ENCODE results near the gene DYRK1B.
A peak's percentile ranks its signal among the peaks of the same experiment; 100 is the strongest.

DYRK1B gene

DNA sequence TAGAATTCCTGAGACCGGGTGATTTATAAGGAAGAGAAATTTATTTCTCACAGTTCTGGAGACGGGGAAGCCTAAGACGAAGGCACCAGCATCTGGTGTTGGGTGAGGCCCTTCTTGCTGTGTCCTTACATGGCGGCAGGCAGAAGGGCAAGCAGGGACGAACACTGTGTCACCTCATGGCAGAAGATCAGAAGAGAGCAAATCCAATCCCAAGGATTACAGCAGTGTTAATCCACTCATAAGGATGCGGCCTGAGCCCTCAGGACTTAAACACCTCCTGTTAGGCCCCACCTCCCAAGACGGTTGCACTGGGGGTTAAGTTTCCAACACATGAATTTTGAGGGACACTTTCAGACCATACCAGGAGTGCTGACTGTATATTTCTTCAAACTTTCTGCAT lies 18.9 kb upstream of the DYRK1B start:
- no peak for DNase-seq (ENCODE audit: low spot score)

- DNase-seq (ENCODE audit: low spot score): no peak
Observed at GRCh38 chr19:39850892-39851291, 16.9 kb upstream of the DYRK1B start.

- DNase-seq (ENCODE audit: low spot score): no peak
Observed at GRCh38 chr19:39848392-39848791, 14.4 kb upstream of the DYRK1B start.

- no peak for DNase-seq (ENCODE audit: low spot score)
Observed at GRCh38 chr19:39847525-39847924, 13.6 kb upstream of the DYRK1B start.

GRCh38 chr19:39846678-39847486 lies 12.9 kb upstream of the DYRK1B start:
- no peak for DNase-seq (ENCODE audit: low spot score)

GRCh38 chr19:39845933-39846677 lies 12.1 kb upstream of the DYRK1B start, which contains the start of gene FBL:
FBL (minus strand) TSS chr19:39846379; CDS start chr19:39846300, 79 bp downstream.
- peak; percentile 97 for DNase-seq (ENCODE audit: low spot score)

- no peak for DNase-seq (ENCODE audit: low spot score)
Observed at GRCh38 chr19:39845584-39845932, 11.6 kb upstream of the DYRK1B start.

- DNase-seq (ENCODE audit: low spot score): no peak
Observed at GRCh38 chr19:39845172-39845571, 11.2 kb upstream of the DYRK1B start.

DNA sequence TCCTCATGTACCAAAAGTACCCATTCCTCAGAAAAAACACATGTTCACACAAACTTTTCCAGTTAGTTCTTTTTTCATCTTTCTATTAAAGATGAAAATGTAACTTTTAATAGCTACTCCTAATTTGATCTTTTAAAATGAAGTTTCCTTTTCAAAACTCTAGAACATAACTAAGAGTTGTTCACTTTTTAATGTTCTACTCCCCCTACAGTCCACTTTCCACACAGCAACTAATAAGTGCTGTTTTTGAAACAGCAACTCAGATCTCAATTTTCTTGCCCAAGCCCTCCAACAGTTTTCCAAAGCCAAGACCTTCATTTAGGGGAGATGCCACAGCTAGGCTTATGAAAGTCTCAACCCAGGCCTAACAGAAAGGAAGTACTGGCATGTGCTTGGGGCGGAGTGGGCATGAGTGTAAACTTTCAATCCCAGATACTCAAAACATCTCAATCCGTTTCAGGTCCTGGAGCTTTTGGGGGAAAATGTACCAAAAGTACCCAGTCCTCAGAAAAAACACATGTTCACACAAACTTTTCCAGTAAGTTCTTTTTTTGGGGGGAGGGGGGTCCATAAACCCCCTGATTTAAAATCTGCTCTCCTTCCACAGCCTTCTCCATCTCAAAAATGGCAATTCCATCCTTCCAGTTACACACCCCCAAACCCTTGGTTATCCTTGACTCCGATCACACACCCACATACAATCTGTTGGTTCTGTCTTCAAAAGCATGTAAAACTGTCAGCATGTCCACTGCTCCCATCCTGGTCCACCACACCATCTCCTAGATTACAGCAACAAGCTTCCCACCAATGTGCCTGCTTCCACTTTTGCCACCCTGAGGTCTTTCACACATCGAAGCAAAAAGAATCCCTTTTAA lies 10.2 kb upstream of the DYRK1B start:
- DNase-seq (ENCODE audit: low spot score): peak; percentile 49

DNA sequence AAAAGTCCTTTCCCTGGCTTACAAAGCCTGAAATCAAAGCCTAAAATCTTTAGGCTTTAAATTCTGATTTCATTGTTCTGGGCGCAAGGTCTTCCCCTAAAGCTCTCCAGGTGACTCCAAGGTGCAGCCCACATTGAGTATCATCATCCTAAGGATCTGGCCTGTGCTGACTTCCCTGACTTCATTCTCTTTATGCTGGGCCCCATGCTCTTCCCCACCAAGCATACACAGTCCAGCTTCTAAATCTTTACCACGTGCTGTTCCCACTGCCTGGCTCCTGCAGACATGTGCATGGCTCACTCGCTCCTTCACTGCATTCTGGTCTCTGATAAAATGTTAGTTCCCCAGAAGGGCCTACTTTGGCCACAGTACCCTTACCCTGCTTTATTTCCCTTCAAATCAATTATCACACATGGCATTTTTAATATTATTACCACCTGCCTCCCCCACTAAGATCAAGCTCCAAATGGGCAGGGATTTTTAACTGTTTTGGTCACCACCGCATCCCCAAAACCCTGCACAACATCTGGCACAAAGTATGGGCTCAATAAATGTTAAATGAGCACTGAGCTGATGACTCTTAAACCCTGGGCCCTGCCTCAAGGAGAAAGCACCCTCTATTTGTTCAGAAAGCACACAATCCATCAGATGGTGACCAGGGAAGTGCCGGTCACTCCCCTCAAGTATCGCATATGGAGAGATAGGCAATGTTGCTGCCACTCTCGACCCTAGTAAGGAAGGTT lies 8.9 kb upstream of the DYRK1B start:
- no peak for DNase-seq (ENCODE audit: low spot score)

DNA sequence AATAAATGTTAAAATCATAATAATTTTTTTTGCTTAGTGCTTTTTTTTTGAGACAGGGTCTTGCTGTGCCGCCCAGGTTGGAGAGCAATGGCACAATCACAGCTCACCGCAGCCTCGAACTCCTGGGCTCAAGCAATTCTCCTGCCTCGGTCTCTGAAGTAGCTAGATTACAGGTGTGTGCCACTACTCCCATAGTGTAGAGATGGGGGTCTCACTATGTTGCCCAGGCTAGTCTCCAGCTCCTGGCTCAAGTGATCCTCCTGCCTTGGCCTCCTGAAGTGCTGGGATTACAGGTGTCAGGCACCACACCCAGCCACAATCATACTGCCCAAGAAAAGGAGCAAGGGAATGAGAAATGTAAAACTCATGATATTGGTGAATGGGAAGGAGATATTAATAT lies 7.1 kb upstream of the DYRK1B start:
- DNase-seq (ENCODE audit: low spot score): no peak

- DNase-seq (ENCODE audit: low spot score): no peak
Observed at GRCh38 chr19:39840492-39840891, 6.5 kb upstream of the DYRK1B start.

DNA sequence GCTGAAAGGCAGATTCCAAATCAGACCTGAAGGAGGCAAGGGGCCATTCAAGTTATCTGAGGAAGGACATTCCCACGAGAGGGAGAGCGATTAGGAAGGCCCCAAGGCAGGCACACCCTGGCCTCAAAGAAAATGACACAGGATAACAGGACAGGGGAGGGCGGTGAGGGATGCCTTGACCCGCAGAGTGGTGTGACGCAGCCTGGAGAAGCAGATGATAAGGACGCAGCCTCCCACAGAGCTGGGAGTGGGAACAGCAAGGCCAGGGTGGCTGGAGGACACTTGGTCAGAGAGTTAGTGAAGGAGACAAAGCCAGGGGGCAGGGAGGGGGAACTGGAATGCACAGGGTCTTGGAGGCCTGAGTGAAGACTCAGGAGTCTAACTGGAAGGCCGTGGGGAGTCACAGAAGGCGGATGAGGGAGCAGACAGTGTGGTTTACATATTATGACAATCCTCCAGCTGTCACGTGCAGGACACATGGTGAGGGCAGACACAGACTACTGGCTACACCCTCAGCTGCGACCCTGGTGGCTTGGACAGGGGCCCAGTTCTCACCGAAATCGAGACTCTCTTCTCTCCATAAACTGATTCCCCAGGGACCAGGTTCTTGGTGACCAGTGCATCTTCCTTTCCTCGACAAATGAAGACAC lies 5.8 kb upstream of the DYRK1B start:
- no peak for DNase-seq (ENCODE audit: low spot score)

DNA sequence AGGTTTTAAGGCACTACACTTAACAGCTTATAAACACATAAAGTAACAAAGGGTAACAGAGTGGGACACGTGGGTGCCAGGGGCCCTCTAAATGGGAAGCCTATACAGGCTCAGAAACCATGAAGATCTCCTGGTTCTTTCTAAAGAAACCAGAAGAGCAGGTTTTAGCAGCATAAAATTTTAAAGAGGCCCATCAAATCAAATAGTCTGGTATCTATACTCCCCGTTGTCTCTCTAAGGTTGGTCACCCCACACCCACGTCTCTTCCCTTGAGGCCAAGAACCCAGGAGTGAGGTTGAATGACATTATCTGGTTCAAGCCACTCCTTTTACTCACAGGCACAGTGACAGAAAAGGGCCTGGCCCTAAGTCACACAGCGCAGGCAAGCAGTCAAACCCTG lies 4.6 kb upstream of the DYRK1B start:
- DNase-seq (ENCODE audit: low spot score): no peak

GRCh38 chr19:39837978-39838377 lies 4.0 kb upstream of the DYRK1B start:
- no peak for DNase-seq (ENCODE audit: low spot score)

- DNase-seq (ENCODE audit: low spot score): no peak
Observed at GRCh38 chr19:39834287-39834841, 402 bp upstream of the DYRK1B start.

- DNase-seq (ENCODE audit: low spot score): no peak
Observed at GRCh38 chr19:39833160-39833463, 850 bp downstream of the DYRK1B start.

DNA sequence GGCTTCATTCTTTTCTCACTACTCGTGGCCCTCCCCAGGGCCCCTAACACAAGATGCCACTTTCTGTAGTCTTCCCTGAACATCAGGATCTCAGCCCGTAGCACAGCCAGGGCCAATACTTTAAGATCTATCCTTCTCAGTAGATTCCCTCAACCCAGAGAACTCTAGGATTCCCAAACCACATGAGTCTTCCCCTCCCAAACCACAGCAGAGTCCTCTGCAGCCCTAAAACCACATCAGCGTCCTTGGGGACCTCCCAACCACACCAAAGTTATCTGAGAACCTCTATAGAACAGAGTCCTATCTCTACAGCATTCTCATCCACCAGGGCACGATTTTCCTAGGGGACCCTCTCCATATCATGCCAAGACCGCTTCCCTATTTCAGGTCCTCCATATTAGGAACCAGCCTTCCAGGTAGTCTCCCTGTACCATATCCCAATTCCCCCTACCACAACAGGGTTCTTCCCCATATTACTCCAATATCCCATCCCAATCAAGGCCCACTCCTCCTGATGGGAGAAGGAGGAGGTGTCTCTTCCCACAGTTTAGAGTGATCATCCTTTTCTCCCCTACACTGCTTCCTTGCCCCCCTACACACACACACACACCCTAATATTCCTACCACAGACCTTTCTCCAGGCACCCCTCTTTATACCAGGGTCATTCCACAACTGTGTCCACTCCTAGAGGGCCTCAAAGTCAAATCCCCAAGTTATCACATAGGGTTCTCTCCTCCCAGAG lies 1.4 kb downstream of the DYRK1B start:
- DNase-seq (ENCODE audit: low spot score): no peak

GRCh38 chr19:39831679-39832078 lies 2.3 kb downstream of the DYRK1B start:
- no peak for DNase-seq (ENCODE audit: low spot score)

DNA sequence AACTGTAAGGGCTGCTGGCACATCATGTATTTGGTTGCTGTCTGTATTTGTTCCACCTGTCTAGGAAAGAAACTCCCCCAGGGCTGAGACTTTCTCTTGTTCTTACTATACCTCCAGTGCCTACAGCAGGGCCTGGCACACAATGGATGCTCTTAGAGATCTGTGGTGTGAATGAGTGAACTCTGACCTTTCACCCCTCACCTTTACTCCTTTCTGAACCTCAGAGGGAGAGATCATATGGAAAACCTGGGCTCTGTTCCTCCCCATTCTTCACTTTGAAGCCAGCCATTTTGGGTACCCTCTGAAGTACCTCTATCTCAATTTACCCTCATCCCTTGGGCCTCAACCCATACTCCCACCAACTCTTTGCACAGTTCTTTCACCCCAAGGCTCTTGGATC lies 3.1 kb downstream of the DYRK1B start:
- DNase-seq (ENCODE audit: low spot score): no peak
